SK-N-SH (cell line): ENCODE results near the gene PRRT4. TPM values are rescaled to one million over a fixed set of nuclear protein-coding genes. Genes with fewer than 3 reads are reported as not detected.

Source experiments
- CTCF ChIA-PET: fragments of 300-600, 350-600 bp; formaldehyde crosslinking; extraction: SDS; loops from one replicate; lab custom pipeline; 2021; lab: Yijun Ruan, JAX
- POLR2A ChIA-PET: fragments of 350-600 bp; sonication (Branson Sonifier 250); formaldehyde crosslinking; extraction: SDS; loops from one replicate; lab custom pipeline; 2020; ENCODE audit warnings: antibody characterized with exemption, inconsistent platforms; lab: Yijun Ruan, JAX
- DNase-seq: peaks from one replicate; pipeline ENCODE4 v3.0.0; 2012
- H2AFZ ChIP-seq: fragments of 200-600 bp; sonication (generic); 2 replicates; pipeline ENCODE4 v1.8.1; 2016; ENCODE audit warnings: antibody characterized with exemption, mild to moderate bottlenecking, low read depth
- H3F3A ChIP-seq: fragments of 200-600 bp; sonication (generic); replicated peaks from 2 replicates; pipeline ENCODE3; 2016; ENCODE audit warnings: antibody characterized with exemption, mild to moderate bottlenecking; ENCODE audit not compliant: insufficient read depth
- H3K27ac ChIP-seq, 2 experiments: fragments of 200-500 bp in 1 of 2; fragments of 200-600 bp in 1 of 2; sonication (Bioruptor generic) in 1 of 2; sonication (generic), shearing (Covaris generic) in 1 of 2; 2 replicates each; pipeline versions ENCODE4 v1.5.1 to v1.6.1; 2014 to 2016; ENCODE audit warnings: low read depth in 2 of 2, inconsistent platforms in 1 of 2, low read length in 1 of 2, mild to moderate bottlenecking in 1 of 2, mixed read lengths in 1 of 2
- H3K27me3 ChIP-seq: fragments of 200-600 bp; sonication (generic), shearing (Covaris generic); 2 replicates; pipeline ENCODE4 v1.6.1; 2016; ENCODE audit warnings: mixed run types; ENCODE audit not compliant: insufficient read depth
- H3K36me3 ChIP-seq, 2 experiments: fragments of 200-500 bp in 1 of 2; fragments of 200-600 bp in 1 of 2; sonication (Bioruptor generic) in 1 of 2; sonication (generic) in 1 of 2; replicated peaks in 1 of 2; 2 replicates each; pipeline versions ENCODE3 to v1.5.1; 2014 to 2016; ENCODE audit warnings: low read length in 1 of 2, mild to moderate bottlenecking in 1 of 2; ENCODE audit not compliant: insufficient read depth in 2 of 2, control insufficient read depth in 1 of 2
- H3K4me1 ChIP-seq, 2 experiments: fragments of 200-500 bp in 1 of 2; fragments of 200-600 bp in 1 of 2; sonication (Bioruptor generic) in 1 of 2; sonication (generic), shearing (Covaris generic) in 1 of 2; 2 replicates each; pipeline versions ENCODE4 v1.5.1 to v1.6.1; 2014 to 2016; ENCODE audit warnings: low read depth in 1 of 2, low read length in 1 of 2, mixed run types in 1 of 2; ENCODE audit not compliant: insufficient read depth in 2 of 2, control insufficient read depth in 1 of 2
- H3K4me2 ChIP-seq: fragments of 200-600 bp; sonication (generic), shearing (Covaris generic); 2 replicates; pipeline ENCODE4 v1.6.1; 2017; ENCODE audit warnings: mixed run types
- H3K4me3 ChIP-seq, 2 experiments: fragments of 200-500 bp in 1 of 2; fragments of 200-600 bp in 1 of 2; sonication (Bioruptor generic) in 1 of 2; sonication (generic), shearing (Covaris generic) in 1 of 2; 2 replicates each; pipeline versions ENCODE4 v1.5.1 to v1.8.1; 2014 to 2016; ENCODE audit warnings: low read depth in 2 of 2, inconsistent platforms in 1 of 2, low read length in 1 of 2, mild to moderate bottlenecking in 1 of 2, mixed read lengths in 1 of 2, moderate library complexity in 1 of 2
- H3K79me2 ChIP-seq: fragments of 200-600 bp; sonication (generic); 2 replicates; pipeline ENCODE4 v1.8.1; 2017; ENCODE audit warnings: mild to moderate bottlenecking; ENCODE audit not compliant: insufficient read depth
- H3K9ac ChIP-seq: fragments of 200-600 bp; sonication (generic); 2 replicates; pipeline ENCODE4 v1.6.1; 2017; ENCODE audit warnings: mixed run types
- H3K9me2 ChIP-seq: fragments of 200-600 bp; sonication (generic); 2 replicates; pipeline ENCODE4 v1.6.1; 2017; ENCODE audit warnings: mixed run types
- H3K9me3 ChIP-seq: fragments of 200-600 bp; sonication (generic); 2 replicates; pipeline ENCODE4 v1.6.1; 2017; ENCODE audit warnings: mixed run types, mild to moderate bottlenecking, moderate library complexity
- H4K20me1 ChIP-seq: fragments of 200-600 bp; sonication (generic); 2 replicates; pipeline ENCODE4 v1.6.1; 2017; ENCODE audit warnings: mild to moderate bottlenecking, mixed run types; ENCODE audit not compliant: insufficient read depth
- ELF1 ChIP-seq: IDR thresholded peaks from 2 replicates; pipeline ENCODE4 v1.4.0; 2012
- EP300 ChIP-seq, 2 experiments: IDR thresholded peaks; 2 replicates each; pipeline versions ENCODE4 v1.4.0 to v1.6.1; 2012; ENCODE audit warnings: borderline replicate concordance in 1 of 2, low read depth in 1 of 2, low read length in 1 of 2
- EZH2phosphoT487 ChIP-seq: fragments of 200-600 bp; sonication (generic); IDR thresholded peaks from 2 replicates; pipeline ENCODE4 v1.6.1; 2017; ENCODE audit warnings: low read depth, mixed run types, mild to moderate bottlenecking, antibody characterized with exemption, moderate library complexity, borderline replicate concordance
- FOXJ3 ChIP-seq: sonication (generic); formaldehyde crosslinking; IDR thresholded peaks from 2 replicates; pipeline ENCODE4 v1.5.1; 2020; ENCODE audit warnings: mild to moderate bottlenecking, missing genetic modification reagents
- FOXM1 ChIP-seq: IDR thresholded peaks from 2 replicates; pipeline ENCODE4 v1.4.0; 2012; ENCODE audit warnings: low read depth, mild to moderate bottlenecking
- GATA2 ChIP-seq: sonication (generic); formaldehyde crosslinking; IDR thresholded peaks from 2 replicates; pipeline ENCODE4 v1.5.0; 2020; ENCODE audit warnings: mild to moderate bottlenecking, missing genetic modification reagents
- MEF2A ChIP-seq: IDR thresholded peaks from 2 replicates; pipeline ENCODE4 v1.4.0; 2012; ENCODE audit warnings: low read depth, borderline replicate concordance
- MXI1 ChIP-seq: IDR thresholded peaks from 2 replicates; pipeline ENCODE4 v1.6.1; 2012; ENCODE audit warnings: mild to moderate bottlenecking, low read depth, low read length, improper control_type of control experiment
- NFIC ChIP-seq: IDR thresholded peaks from 2 replicates; pipeline ENCODE4 v1.4.0; 2012; ENCODE audit warnings: borderline replicate concordance
- POLR2AphosphoS5 ChIP-seq: IDR thresholded peaks from 2 replicates; pipeline ENCODE4 v1.6.1; 2012; ENCODE audit warnings: low read depth, low read length
- RXRA ChIP-seq: IDR thresholded peaks from 2 replicates; pipeline ENCODE4 v1.4.0; 2012; ENCODE audit warnings: low read depth, mild to moderate bottlenecking, borderline replicate concordance
- SIN3A ChIP-seq: IDR thresholded peaks from 2 replicates; pipeline ENCODE4 v1.6.1; 2012; ENCODE audit warnings: low read depth, mild to moderate bottlenecking, low read length, moderate library complexity, borderline replicate concordance
- SMC3 ChIP-seq: IDR thresholded peaks from 2 replicates; pipeline ENCODE4 v1.6.1; 2012; ENCODE audit warnings: low read depth, low read length, improper control_type of control experiment
- YY1 ChIP-seq: IDR thresholded peaks from 2 replicates; pipeline ENCODE4 v1.4.0; 2012; ENCODE audit warnings: low read depth, mild to moderate bottlenecking
- WGBS: methylation state at CpG from one replicate; pipeline ENCODE4 v1.1.6; 2017; ENCODE audit warnings: low lambda C conversion rate; 5-methylcytosine and 5-hydroxymethylcytosine counted together
- polyA plus RNA-seq, 3 experiments: library from polyadenylated mRNA; depleted of rRNA; stranded (reverse); fragments of >200 nt; gene quantifications; 2 replicates each; pipeline ENCODE4 v1.2.3, GENCODE V29; 2012
- TF ChIP-seq, protein P1 (sequence below): fragments of 150-350 bp; IDR thresholded peaks from 2 replicates; pipeline ENCODE4 v1.6.1; 2017; ENCODE audit warnings: antibody characterized with exemption, low read length, low read depth, borderline replicate concordance
- TF ChIP-seq, protein P2 (sequence below): IDR thresholded peaks from 2 replicates; pipeline ENCODE4 v1.4.0; 2012; ENCODE audit warnings: low read depth
- TF ChIP-seq, protein P3 (sequence below): IDR thresholded peaks from 2 replicates; pipeline ENCODE4; 2012
- TF ChIP-seq, protein P4 (sequence below): fragments of 150-350 bp; IDR thresholded peaks from 2 replicates; pipeline ENCODE4 v1.6.1; 2016; ENCODE audit warnings: mild to moderate bottlenecking, low read depth, low read length

Gene PRRT4
- polyA plus RNA-seq, 1 of the 3 experiments (the other 2 are of a cell fraction): 1.5 TPM

DNA sequence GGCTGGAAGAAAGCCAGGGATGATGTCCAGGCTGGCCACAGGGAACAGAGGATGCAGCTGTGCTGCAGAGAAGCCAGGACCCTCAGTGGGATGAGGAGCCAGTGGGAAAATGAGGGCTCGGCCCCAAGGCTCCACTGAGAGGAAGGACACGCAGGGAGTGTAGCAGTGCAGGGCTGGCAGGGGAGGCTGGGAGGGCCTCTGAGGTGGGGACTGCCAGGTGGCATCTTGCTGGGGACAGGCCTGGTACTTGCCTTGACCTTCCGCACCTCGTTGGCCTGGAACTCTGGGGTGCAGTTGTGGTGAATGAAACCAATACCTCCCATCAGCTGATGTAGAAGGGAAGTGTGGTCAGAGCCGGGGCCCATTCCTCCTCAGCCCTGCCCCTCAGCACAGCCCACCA lies 39.1 kb upstream of the PRRT4 start:
- POLR2A ChIA-PET: interaction anchor here (1.3 kb wide), 1 partner anchor 10 kb away, joined by 4 read pairs; no protein-coding TSS in a partner anchor
- Histone ChIP-seq H3K4me1 (peaks cover 12 to 17% of the 10 kb centered on the region in 2 experiments; a peak in 2 of 4 replicates), H3F3A (peaks cover 4% of the 10 kb centered on the region), H3K79me2 (peaks cover 22% of the 10 kb centered on the region), H3K36me3 (peaks cover 42 to 58% of the 10 kb centered on the region in 2 experiments), H3K4me3 (no peak overlapping the region), H3K4me2 (no peak overlapping the region), H2AFZ (no peak overlapping the region), H3K27me3 (no peaks in the 10 kb centered on the region), H3K9ac (no peak overlapping the region), H4K20me1 (peaks cover 14% of the 10 kb centered on the region; the same call in 1 of the 2 replicates), H3K9me2 (no peaks in the 10 kb centered on the region), H3K27ac (no peak overlapping the region), H3K9me3 (no peaks in the 10 kb centered on the region)
- DNase-seq: no peak
- no peak for TF ChIP-seq SIN3A
- TF ChIP-seq, protein P1, sequence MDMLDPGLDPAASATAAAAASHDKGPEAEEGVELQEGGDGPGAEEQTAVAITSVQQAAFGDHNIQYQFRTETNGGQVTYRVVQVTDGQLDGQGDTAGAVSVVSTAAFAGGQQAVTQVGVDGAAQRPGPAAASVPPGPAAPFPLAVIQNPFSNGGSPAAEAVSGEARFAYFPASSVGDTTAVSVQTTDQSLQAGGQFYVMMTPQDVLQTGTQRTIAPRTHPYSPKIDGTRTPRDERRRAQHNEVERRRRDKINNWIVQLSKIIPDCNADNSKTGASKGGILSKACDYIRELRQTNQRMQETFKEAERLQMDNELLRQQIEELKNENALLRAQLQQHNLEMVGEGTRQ: no peak
- TF ChIP-seq, protein P2, sequence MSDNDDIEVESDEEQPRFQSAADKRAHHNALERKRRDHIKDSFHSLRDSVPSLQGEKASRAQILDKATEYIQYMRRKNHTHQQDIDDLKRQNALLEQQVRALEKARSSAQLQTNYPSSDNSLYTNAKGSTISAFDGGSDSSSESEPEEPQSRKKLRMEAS: no peak
- TF ChIP-seq FOXM1: no peak
- TF ChIP-seq NFIC: no peak
- no peak for TF ChIP-seq EZH2phosphoT487
- TF ChIP-seq POLR2AphosphoS5: no peak
- TF ChIP-seq YY1: no peak
- TF ChIP-seq GATA2 (CRISPR knock-in tag): no peak
- TF ChIP-seq, protein P3, sequence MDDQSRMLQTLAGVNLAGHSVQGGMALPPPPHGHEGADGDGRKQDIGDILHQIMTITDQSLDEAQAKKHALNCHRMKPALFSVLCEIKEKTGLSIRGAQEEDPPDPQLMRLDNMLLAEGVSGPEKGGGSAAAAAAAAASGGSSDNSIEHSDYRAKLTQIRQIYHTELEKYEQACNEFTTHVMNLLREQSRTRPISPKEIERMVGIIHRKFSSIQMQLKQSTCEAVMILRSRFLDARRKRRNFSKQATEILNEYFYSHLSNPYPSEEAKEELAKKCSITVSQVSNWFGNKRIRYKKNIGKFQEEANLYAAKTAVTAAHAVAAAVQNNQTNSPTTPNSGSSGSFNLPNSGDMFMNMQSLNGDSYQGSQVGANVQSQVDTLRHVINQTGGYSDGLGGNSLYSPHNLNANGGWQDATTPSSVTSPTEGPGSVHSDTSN: no peak
- TF ChIP-seq RXRA: no peak
- TF ChIP-seq ELF1: no peak
- TF ChIP-seq, protein P4, sequence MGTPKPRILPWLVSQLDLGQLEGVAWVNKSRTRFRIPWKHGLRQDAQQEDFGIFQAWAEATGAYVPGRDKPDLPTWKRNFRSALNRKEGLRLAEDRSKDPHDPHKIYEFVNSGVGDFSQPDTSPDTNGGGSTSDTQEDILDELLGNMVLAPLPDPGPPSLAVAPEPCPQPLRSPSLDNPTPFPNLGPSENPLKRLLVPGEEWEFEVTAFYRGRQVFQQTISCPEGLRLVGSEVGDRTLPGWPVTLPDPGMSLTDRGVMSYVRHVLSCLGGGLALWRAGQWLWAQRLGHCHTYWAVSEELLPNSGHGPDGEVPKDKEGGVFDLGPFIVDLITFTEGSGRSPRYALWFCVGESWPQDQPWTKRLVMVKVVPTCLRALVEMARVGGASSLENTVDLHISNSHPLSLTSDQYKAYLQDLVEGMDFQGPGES: no peak
- TF ChIP-seq MEF2A: no peak
- TF ChIP-seq SMC3: no peak
- TF ChIP-seq FOXJ3 (CRISPR knock-in tag): no peak
- TF ChIP-seq MXI1: no peak
- no peak for TF ChIP-seq EP300 (IDR thresholded peaks at IDR 0.05; ENCODE audit: borderline replicate concordance in 1 of 2, low read depth in 1 of 2, low read length in 1 of 2)
- CTCF ChIA-PET: interaction anchor here (0.9 to 50.3 kb wide), 6 partner anchors 6 to 818 kb away, joined by 3 to 1901 read pairs (median 940); partner anchors contain the start of genes IMPDH1 and RBM28
- WGBS: 96% methylated on average over 4 of the region's 5 CpGs
